Transverse colon (tissue), 4 donors: ENCODE results near the gene PIEZO1. TPM values are rescaled to one million over a fixed set of nuclear protein-coding genes. Genes with fewer than 3 reads are reported as not detected.

ENCODE experiments used
- DNase-seq: peaks from one replicate; pipeline ENCODE4 v3.0.0-alpha.2; 2019
- H3K27ac ChIP-seq, 4 donors: fragments of 200-600 bp; sonication (generic); 2 replicates each; pipeline ENCODE4 v1.5.1; 2016 to 2018; ENCODE audit warnings: inconsistent platforms in 4 of 4
- H3K27me3 ChIP-seq: fragments of 200-600 bp; sonication (generic); 2 replicates; pipeline ENCODE4 v1.5.1; 2017; ENCODE audit warnings: inconsistent platforms
- H3K36me3 ChIP-seq, 4 donors: fragments of 200-600 bp; sonication (generic); 2 replicates each; pipeline ENCODE4 v1.5.1; 2017 to 2019; ENCODE audit warnings: inconsistent platforms in 4 of 4
- H3K4me1 ChIP-seq, 4 donors: fragments of 200-600 bp; sonication (generic); 2 replicates each; pipeline ENCODE4 v1.5.1; 2017 to 2020; ENCODE audit warnings: inconsistent platforms in 4 of 4
- H3K4me3 ChIP-seq, 4 donors: fragments of 200-600 bp; sonication (generic); 1 replicate in 1 of 4; 2 replicates in 3 of 4; pipeline versions ENCODE4 v1.5.1 to v1.6.1; 2017 to 2019; ENCODE audit warnings: inconsistent platforms in 4 of 4
- H3K9me3 ChIP-seq, 2 donors: fragments of 200-600 bp; sonication (generic); 2 replicates each; pipeline ENCODE4 v1.5.1; 2017 to 2019; ENCODE audit warnings: inconsistent platforms in 2 of 2
- CTCF ChIP-seq, 5 experiments: fragments of 200-600 bp in 3 of 5; fragments of 450-650 bp in 2 of 5; sonication (generic) in 3 of 5; IDR thresholded peaks; 1 replicate in 2 of 5; 2 replicates in 3 of 5; pipeline ENCODE4 v1.5.1; 2016 to 2017; ENCODE audit warnings: antibody characterized with exemption in 5 of 5, inconsistent platforms in 3 of 5, mild to moderate bottlenecking in 2 of 5, moderate library complexity in 1 of 5
- EP300 ChIP-seq: sonication (generic); formaldehyde crosslinking; IDR thresholded peaks from one replicate; pipeline ENCODE4 v1.6.1; 2017; ENCODE audit warnings: antibody characterized with exemption, low read depth
- POLR2A ChIP-seq: fragments of 450-650 bp; IDR thresholded peaks from one replicate; pipeline ENCODE4 v1.6.1; 2016; ENCODE audit warnings: antibody characterized with exemption, mild to moderate bottlenecking, moderate library complexity
- POLR2AphosphoS5 ChIP-seq, 3 donors: sonication (generic); formaldehyde crosslinking; IDR thresholded peaks; one replicate each; pipeline ENCODE4 v1.6.1; 2016; ENCODE audit warnings: antibody characterized with exemption in 3 of 3
- WGBS, 2 donors: methylation state at CpG; one replicate each; pipeline ENCODE4 v1.1.5; 2018; ENCODE audit warnings: low coverage in 1 of 2; 5-methylcytosine and 5-hydroxymethylcytosine counted together
- in situ Hi-C, 4 donors: fragments of 200-750 bp; cut with MboI; loops; one replicate each; pipeline versions ENCODE4 v1.15.0 to v1.15.1; 2017; ENCODE audit warnings: low sequenced_read_pairs in 3 of 4, low pct_ligation_motif_present in 1 of 4, low pct_unique_long_range_greater_than_20kb in 1 of 4
- intact Hi-C: fragments of 100-400 bp; cut with DNase I; formaldehyde crosslinking; loops from one replicate; pipeline ENCODE4 v1.15.1; 2023; ENCODE audit warnings: low total_unique reads
- total RNA-seq, 4 donors: library from RNA; depleted of rRNA; stranded (reverse); fragments of >200 nt; gene quantifications; one replicate each; pipeline ENCODE4 v1.1.0, GENCODE V29; 2016

Gene PIEZO1
- total RNA-seq, 4 donors from 2014 or later: 133 to 546 (median 179) TPM

GRCh38 chr16:88768071-88768783 lies 16.8 kb downstream of the PIEZO1 start:
- TF ChIP-seq POLR2AphosphoS5 (IDR thresholded peaks at IDR 0.05) (peak in 1 of 3 donors; percentile 14), POLR2A (no peak)
- Histone ChIP-seq H3K9me3 (no peaks in the 10 kb centered on the region), H3K27me3 (no peaks in the 10 kb centered on the region), H3K27ac (peak overlapping the region; percentile 82 to 93 (median 90)), H3K4me3 (no peak overlapping the region), H3K36me3 (no peaks in the 10 kb centered on the region), H3K4me1 (peaks cover 51 to 77% (median 68%) of the 10 kb centered on the region in 4 donors)
- in situ Hi-C loops: no loop called here
- 55% methylated on average over 22 of the region's 24 CpGs; no CpG with 5 or more reads in 1 of the 2 donors for WGBS, 2 donors
- intact Hi-C loops: no loop called here
- DNase-seq: peak; percentile 60

- H3K27ac ChIP-seq: peak overlapping the region; percentile 82 to 93 (median 90)
- in situ Hi-C loops (no loop called here), intact Hi-C loops (no loop called here)
- 63% methylated on average over 12 of the region's 12 CpGs; no CpG with 5 or more reads in 1 of the 2 donors for WGBS, 2 donors
- H3K4me3 ChIP-seq: no peak overlapping the region
- peaks cover 46 to 77% (median 67%) of the 10 kb centered on the region in 4 donors for H3K4me1 ChIP-seq
- H3K36me3 ChIP-seq: no peaks in the 10 kb centered on the region
- H3K27me3 ChIP-seq: no peaks in the 10 kb centered on the region
- TF ChIP-seq EP300 (no peak), POLR2A (no peak), POLR2AphosphoS5 (IDR thresholded peaks at IDR 0.05) (no peak)
- no peak for DNase-seq
- no peaks in the 10 kb centered on the region for H3K9me3 ChIP-seq
Measured at GRCh38 chr16:88767546-88768070, 17.4 kb downstream of the PIEZO1 start.

GRCh38 chr16:88766975-88767374 lies 18.0 kb downstream of the PIEZO1 start:
- 75% methylated on average over 11 of the region's 11 CpGs; no CpG with 5 or more reads in 1 of the 2 donors for WGBS, 2 donors
- intact Hi-C loops: no loop called here

GRCh38 chr16:88764913-88765349 lies 20.1 kb downstream of the PIEZO1 start:
- in situ Hi-C loops: no loop called here
- no peaks in the 10 kb centered on the region for H3K27me3 ChIP-seq
- no peaks in the 10 kb centered on the region for H3K9me3 ChIP-seq
- TF ChIP-seq POLR2AphosphoS5 (IDR thresholded peaks at IDR 0.05) (no peak), CTCF (IDR thresholded peaks at IDR 0.05) (no peak), POLR2A (no peak), EP300 (no peak)
- no peak overlapping the region for H3K4me3 ChIP-seq
- intact Hi-C loops: no loop called here
- H3K27ac ChIP-seq: peak overlapping the region in 3 of 4 donors; percentile 10 to 89 (median 40)
- 88% methylated on average over 9 of the region's 9 CpGs; no CpG with 5 or more reads in 1 of the 2 donors for WGBS, 2 donors
- no peak for DNase-seq
- peaks cover 48 to 77% (median 68%) of the 10 kb centered on the region in 4 donors for H3K4me1 ChIP-seq
- H3K36me3 ChIP-seq: no peaks in the 10 kb centered on the region

More at GRCh38 chr16:88766975-88767374, 18.0 kb downstream of the PIEZO1 start:
- no peaks in the 10 kb centered on the region for H3K36me3 ChIP-seq
- in situ Hi-C loops: no loop called here
- TF ChIP-seq CTCF (IDR thresholded peaks at IDR 0.05): no peak
- TF ChIP-seq EP300: peak; percentile 27
- TF ChIP-seq POLR2A: no peak
- no peaks in the 10 kb centered on the region for H3K27me3 ChIP-seq
- peak overlapping the region; percentile 82 to 93 (median 90) for H3K27ac ChIP-seq
- no peak overlapping the region for H3K4me3 ChIP-seq
- peaks cover 47 to 77% (median 66%) of the 10 kb centered on the region in 4 donors for H3K4me1 ChIP-seq
- DNase-seq: no peak
- no peaks in the 10 kb centered on the region for H3K9me3 ChIP-seq

GRCh38 chr16:88764080-88764479 lies 20.9 kb downstream of the PIEZO1 start:
- Histone ChIP-seq H3K4me1 (peaks cover 44 to 77% (median 68%) of the 10 kb centered on the region in 4 donors), H3K9me3 (no peaks in the 10 kb centered on the region), H3K27me3 (no peaks in the 10 kb centered on the region), H3K4me3 (no peak overlapping the region), H3K36me3 (no peaks in the 10 kb centered on the region), H3K27ac (peak overlapping the region; percentile 10 to 89 (median 52))
- intact Hi-C loops (no loop called here), in situ Hi-C loops (no loop called here)
- 91 to 100% methylated on average over 3 to 19 of the region's 19 CpGs for WGBS, 2 donors
- TF ChIP-seq POLR2A: no peak
- TF ChIP-seq CTCF (IDR thresholded peaks at IDR 0.05): no peak
- TF ChIP-seq POLR2AphosphoS5 (IDR thresholded peaks at IDR 0.05): no peak
- no peak for TF ChIP-seq EP300
- no peak for DNase-seq
